Medulla oblongata (tissue), 1 donor: Measurements from ENCODE around the gene KRT40.

Experiments used
- DNase-seq: peaks from one replicate; pipeline ENCODE4 v3.0.0-alpha.2; 2015; ENCODE audit errors: extremely low spot score

The KRT40 gene

GRCh38 chr17:40997361-40997760 is 13.2 kb upstream of the KRT40 start:
- no peak for DNase-seq

GRCh38 chr17:40996829-40997228 is 12.7 kb upstream of the KRT40 start:
- no peak for DNase-seq

GRCh38 chr17:40995116-40995515 is 11.0 kb upstream of the KRT40 start:
- no peak for DNase-seq

GRCh38 chr17:40993839-40994238 is 9.7 kb upstream of the KRT40 start, which contains the start of gene KRTAP3-3:
Gene KRTAP3-3 (minus strand): TSS chr17:40994164. CDS start chr17:40994097, 67 bp downstream.
- DNase-seq = no peak

- no peak for DNase-seq
These were observed 9.0 kb upstream of the KRT40 start for GRCh38 chr17:40993084-40993483.

GRCh38 chr17:40992666-40993065 is 8.5 kb upstream of the KRT40 start:
- no peak for DNase-seq

GRCh38 chr17:40986920-40987319 is 2.8 kb upstream of the KRT40 start:
- no peak for DNase-seq

- no peak for DNase-seq
These were observed 3.0 kb downstream of the KRT40 start for GRCh38 chr17:40981115-40981514.

GRCh38 chr17:40980596-40980995 is 3.5 kb downstream of the KRT40 start:
- DNase-seq = peak; percentile 21

- DNase-seq = no peak
These were observed 4.0 kb downstream of the KRT40 start for GRCh38 chr17:40980117-40980516.

- DNase-seq = no peak
These were observed 5.5 kb downstream of the KRT40 start for GRCh38 chr17:40978575-40979151.

GRCh38 chr17:40975516-40975915 is 8.6 kb downstream of the KRT40 start:
- DNase-seq = no peak

- DNase-seq = no peak
These were observed 9.8 kb downstream of the KRT40 start for GRCh38 chr17:40974366-40974765.

GRCh38 chr17:40967582-40967981 is 16.5 kb downstream of the KRT40 start:
- DNase-seq = no peak

- DNase-seq = no peak
These were observed 17.3 kb downstream of the KRT40 start, which contains the start of gene KRT39 for GRCh38 chr17:40966848-40967247. Gene KRT39 (minus strand): TSS chr17:40966948. CDS start chr17:40966856, 92 bp downstream.

GRCh38 chr17:40963838-40964237 is 20.3 kb downstream of the KRT40 start:
- DNase-seq = no peak

GRCh38 chr17:40962059-40962561 is 22.0 kb downstream of the KRT40 start:
- DNase-seq = no peak

GRCh38 chr17:40961591-40961990 is 22.5 kb downstream of the KRT40 start:
- no peak for DNase-seq

- no peak for DNase-seq
These were observed 24.0 kb downstream of the KRT40 start for GRCh38 chr17:40960144-40960543.

GRCh38 chr17:40958086-40958953 is 25.8 kb downstream of the KRT40 start:
- DNase-seq = no peak

GRCh38 chr17:40956401-40957254 is 27.5 kb downstream of the KRT40 start:
- DNase-seq = no peak

GRCh38 chr17:40953881-40954280 is 30.2 kb downstream of the KRT40 start:
- DNase-seq = no peak
